Activated gamma-delta T cell treated with Interleukin-2 at 50 U/mL for 16 hours (primary cell): ENCODE measurements around the gene PCP4.

ENCODE experiments used
- DNase-seq: peaks from one replicate; pipeline ENCODE4 v3.0.0-alpha.2; 2020

Gene PCP4

DNA sequence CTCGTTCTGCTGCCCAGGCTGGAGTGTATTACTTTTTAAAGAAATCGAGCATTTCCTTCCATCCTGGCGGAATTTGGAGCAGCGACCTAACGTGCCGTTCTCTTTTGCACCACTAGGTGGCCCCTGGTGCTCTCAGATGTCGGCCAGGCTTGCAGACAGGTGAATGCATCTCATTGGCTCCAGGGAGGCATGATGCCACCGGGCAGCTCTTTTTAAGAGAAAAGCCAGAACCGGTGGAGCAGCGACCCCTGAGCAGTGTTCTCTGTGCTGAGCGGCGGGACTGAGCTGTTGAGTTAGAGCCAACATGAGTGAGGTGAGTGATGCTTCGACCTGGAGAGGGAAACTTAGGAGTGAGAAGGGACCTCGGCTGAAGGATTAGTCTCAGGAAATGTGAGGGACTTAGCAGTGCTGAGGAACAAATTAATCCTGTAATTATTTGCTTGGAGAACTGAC, at the start of gene PCP4:
PCP4 (plus strand) TSS at position 241 of the 453 bp plus-strand sequence; CDS start at position 305, 64 bp downstream.
- no peak for DNase-seq

DNA sequence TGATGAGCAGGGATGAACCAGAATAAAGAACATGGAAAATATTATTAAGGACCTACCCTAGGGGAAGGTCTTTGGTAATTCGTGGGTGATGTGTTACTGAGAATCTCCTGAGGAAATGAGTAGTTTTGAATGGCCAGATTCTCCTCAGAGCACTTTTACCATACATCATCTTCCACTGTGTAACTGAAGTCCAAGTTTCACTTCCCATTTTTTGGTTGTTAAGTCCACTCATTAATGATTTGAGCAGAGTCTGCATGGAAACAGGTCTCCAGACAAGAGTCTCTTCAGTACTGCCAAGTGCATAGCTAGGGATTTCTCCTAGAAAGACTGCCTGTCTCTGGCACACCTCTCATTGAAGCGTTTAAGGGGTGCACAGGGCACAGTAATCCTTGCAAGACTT, 48.7 kb upstream of the PCP4 start:
- no peak for DNase-seq

DNA sequence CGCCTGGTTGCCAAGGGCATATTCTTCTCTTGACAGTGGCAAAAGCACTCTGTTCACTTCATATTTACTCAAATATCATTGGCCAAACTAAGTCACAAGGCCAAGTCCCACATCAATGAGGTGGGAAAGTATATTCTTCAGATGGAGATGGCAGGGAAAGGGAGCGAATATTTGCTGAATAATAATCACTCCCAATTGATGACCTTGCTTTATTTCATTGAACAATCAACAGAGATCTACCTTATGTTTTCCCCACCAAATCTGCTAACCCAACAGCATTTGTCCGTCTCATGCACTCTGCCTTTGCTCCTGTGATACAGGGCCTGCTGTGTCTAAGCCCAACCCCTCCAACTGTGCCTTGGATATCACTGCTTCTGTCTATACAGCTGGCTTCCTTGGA, 45.2 kb upstream of the PCP4 start:
- DNase-seq = no peak

DNA sequence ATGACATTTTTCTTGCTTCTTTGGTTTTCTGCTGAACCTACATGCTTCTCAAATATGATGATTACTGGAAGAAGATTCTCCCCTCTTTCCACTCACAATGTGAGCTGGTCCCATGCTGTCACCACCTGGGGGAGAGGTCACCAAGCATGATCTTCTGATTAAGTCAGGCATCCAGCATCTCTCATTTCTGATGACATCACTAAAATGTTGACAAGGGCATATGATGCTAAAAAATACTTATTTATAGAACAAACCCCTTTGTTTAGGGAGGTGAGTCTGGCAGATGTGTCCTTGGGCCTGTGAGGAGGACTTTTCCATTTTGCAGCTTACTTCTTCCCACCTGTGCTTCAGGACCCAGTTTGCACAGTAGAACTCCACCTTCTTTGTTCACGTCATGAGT, 42.0 kb upstream of the PCP4 start:
- no peak for DNase-seq

DNA sequence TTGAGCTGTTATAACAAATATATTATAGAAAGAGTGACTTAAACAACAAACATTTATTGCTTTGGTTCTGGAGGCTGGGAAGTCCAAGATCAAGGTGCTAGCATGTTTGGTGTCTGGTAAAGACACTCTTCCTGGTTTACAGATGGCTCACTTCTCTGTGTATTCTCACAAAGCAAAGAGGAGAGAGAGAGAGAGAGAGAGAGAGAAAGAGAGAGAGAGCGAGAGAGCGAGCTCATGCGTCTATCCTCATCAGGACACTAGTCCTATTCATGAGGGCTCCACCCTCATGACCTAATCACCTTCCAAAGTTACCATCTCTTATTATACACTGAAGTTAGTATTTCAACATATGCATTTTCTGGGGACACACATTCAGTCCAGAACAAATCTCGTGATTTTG, 32.7 kb upstream of the PCP4 start:
- DNase-seq = no peak

DNA sequence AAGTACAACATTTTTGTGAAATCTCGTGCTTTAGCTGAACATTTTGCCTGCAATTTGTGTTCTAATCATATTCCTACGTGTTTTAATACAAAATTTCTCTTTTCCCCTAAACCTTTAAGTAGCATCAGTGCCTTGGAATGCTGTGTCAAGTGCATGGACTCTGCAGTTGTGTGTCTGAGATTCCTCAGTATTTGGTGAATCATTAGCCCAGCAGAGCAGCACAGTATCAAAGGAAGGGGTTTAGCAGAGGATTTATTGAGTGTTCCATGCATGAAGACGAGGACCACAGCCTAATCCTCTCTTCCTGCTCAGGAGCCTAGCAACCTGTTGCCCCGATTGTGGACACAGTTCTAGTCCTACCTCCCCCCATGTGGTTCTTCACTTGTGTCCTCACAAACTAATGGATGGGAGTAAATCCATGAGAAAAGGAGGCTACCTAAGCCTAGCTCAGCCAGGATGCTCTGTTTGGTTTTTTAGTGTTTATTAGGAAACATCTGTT, 29.3 kb upstream of the PCP4 start:
- no peak for DNase-seq

DNA sequence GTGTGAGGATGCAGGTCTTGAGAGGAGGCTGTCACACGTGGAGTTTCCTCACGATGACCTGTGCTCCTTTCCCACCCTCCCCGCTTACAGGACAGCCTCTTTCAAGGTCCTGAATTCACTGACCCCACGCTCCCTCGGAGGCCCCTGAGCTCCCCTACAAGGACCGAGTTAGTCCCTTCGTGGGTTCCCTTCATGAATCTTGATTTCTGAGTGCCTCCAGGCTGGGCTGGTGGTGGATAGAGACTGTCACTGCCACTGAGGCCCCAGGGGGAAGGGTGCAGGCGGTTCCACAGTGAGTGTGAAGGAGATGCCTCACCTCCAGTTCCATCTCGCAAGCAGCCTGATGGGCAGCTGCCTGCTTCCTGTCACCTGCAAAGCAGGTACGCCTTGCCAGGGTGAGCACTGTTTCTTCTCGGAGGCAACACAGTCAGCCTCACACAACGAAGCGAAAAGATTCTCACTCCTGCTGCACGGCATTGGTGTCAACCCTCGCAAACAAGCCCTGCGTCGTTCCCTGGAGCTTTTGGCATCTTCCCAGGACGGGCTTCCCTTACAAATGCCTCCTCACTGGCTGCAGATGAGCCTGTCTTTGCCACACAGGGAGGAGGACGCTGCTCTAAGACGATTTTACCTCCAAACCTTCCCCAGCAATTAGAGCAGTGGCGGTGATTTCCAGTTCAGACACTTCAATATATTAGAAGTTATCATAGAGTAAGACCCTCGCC, 26.7 kb upstream of the PCP4 start:
- no peak for DNase-seq

DNA sequence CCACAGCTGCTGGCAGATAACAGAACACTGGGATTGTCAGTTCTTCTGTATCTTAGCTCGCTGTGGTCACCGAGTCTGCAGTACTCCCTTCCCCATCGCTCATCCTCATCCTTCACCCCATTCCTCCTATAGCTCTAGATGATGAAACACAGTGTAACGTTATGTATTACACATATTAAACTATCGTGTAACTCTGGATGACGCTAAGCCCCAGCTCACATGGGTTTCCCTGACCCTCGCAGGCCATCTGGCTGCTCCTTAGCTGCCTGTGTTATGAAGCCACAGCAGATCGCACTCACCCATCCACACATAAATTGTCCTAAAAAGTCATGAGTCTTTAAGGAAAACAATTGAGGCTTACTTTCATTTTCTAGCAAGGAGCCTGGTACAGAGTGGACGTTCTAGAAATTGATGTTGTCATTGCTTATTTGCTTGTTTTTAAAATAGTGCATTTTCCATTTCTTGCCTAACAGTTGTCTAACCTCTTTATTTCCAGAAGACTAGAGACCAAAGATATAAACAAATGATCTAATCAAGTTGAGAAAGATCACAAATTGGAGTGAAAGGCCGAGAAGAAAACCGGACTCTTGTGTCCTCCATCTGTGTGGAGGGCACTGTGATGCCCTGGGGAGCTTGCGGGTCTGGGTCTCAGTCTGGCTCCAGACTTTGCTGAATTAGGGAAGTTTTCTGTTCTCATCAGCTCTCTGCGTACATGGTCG, 24.3 kb upstream of the PCP4 start:
- DNase-seq = no peak

DNA sequence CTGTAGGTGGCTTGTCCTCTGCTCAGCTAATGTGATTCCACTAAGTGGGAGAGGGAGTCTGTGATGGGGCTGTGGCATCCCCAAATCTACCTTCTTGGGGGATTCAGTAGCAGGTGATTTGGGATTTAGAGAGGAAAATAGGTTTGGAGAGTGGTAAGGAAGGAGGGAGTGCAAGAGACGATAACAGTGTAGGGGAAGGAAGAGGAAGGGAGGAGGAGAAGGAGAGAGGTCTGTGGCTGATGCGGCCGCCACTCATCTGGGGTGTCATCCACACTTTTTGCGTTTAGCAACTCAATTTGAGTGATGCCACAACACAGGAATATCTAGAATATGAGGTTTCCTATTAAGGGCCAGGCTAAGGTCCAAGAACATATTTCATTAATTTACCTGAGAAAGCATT, 23.8 kb upstream of the PCP4 start:
- no peak for DNase-seq

DNA sequence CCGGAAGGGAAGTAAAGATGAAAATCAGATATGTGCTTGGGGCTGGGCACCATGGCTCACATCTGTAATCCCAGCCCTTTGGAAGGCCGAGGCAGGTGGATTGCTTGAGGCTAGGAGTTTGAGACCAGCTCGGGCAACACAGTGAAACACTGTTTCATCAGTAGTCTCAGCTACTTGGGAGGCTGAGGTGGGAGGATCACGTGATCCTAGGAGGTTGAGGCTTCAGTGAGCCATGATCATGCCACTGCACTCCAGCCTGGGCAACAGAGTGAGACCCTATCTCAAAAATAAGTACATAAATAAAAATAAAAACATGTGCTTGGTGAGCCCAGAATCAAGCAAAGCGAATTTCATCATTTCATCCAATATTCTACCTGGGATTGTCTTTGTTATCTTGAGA, 23.3 kb upstream of the PCP4 start:
- no peak for DNase-seq

DNA sequence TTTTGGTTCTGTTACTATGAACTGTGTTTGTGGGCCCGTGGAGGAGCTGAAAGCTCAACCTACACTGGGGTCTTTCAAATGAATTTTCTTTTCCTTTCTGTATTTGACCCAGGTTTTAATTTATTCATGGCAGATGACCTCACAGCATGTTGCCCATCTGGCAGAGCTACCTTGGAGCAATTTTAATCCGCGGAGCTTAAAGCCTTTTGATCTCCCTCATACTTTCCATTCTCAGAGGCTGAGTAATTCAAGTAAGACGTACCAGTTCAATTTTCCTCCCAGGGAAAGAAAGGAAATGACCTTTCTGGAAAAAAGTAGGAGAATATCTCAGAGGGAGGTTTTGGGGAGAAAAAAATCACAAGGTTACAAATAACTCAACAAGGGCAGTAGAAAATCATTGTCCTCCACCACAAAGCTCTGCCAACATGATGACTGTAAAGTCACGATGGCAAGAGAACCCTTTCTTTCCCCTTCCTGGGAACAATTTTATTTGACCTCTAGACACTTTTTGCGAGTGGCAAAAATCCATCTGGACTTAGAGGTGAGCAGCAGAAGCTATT, 21.6 kb upstream of the PCP4 start:
- no peak for DNase-seq

DNA sequence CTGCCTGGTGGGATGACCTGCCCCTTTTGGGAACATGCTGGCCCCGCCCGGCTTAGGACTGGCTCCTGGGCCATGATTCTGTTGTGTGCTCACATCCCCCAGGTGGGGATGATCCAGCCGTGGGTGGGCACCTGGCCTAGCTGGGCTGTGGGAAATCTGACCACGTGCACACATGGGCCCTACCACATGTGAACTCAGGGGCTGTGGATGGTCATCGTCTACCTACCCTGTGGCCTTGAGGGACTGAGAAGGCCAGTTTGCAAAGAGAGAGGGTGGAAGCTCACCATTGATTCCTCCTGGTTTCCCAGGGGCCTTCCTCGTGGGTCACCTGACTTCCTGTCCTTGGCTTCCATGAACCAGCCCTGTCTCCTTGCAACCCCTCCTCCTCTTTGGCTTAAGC, 19.4 kb upstream of the PCP4 start:
- no peak for DNase-seq

DNA sequence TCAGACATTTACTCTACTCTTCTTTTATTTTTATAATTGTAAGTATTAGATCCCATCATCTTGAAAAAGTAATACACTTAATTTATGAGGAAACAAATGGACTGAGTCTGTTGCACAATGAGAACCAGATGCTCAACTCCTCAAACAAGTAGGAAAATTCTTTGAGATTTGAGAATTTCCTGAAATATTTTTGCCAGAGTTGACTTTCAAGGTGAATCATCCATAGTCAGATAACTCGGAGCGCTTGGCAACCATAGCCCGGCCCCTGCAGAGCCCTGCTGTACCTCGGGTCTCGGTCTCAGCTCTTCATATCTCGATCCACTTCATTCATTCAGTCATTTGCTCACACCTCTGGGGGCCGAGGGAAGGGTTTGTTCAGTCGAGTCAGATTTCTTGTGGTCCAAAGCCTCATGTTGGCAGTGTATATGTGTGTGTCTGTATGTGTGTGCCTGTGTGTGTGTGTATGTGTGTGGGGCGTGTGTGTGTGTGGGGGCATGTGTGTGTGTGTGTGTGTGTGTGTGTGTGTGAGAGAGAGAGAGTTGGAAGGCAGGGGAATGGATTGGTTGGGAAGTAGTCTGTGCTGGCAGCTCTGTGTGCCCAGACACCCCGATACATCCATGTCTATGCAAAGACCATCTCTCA, 18.1 kb upstream of the PCP4 start:
- no peak for DNase-seq

DNA sequence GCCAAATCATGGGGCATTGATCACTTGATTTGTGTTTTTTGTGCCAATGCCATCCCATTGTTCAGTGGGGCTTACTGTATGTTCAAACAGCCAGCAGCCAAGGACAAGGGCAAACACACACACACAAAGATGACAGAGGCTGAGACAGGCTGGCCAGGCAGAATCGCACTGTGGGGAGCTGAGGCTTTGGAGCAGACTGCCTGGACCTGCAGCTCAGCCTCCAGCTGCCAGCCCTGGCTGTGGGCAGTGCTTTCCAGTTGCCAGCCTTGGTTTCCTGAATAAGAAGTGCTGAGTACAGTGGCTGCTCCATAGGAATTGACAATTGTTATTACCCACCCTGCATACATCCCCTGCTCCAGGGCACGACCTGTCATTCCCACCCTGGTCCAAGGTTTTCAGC, 16.9 kb upstream of the PCP4 start:
- DNase-seq = no peak

DNA sequence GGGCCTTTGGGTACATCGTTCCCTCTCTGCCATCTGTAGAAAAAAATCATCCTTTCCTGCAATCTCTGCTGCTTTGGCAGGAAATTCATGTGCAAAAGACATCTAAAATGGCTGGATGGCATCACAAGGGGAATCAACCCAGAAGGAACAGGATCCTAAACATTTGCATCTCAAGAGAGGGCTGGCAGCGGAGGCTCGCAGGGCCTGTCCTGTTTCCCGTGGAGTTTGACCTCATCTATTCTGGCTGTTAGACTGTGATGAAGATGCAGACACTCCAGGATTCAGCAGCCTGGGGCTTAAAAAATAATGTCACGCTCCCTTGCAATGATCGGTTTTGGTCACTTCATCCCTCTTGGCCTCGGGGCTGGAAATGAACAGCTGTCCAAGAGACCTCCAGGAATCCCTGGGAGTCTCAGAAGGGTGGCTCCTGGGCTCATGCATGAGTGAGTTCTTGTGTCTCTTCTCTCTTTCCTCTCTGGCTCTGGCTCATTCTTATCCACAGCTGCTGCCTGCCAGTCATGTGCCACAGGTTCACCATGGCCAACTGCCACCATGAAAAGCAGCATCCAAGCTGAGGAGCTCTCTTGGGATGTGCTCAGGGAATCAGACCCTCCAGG, 16.1 kb upstream of the PCP4 start:
- no peak for DNase-seq

DNA sequence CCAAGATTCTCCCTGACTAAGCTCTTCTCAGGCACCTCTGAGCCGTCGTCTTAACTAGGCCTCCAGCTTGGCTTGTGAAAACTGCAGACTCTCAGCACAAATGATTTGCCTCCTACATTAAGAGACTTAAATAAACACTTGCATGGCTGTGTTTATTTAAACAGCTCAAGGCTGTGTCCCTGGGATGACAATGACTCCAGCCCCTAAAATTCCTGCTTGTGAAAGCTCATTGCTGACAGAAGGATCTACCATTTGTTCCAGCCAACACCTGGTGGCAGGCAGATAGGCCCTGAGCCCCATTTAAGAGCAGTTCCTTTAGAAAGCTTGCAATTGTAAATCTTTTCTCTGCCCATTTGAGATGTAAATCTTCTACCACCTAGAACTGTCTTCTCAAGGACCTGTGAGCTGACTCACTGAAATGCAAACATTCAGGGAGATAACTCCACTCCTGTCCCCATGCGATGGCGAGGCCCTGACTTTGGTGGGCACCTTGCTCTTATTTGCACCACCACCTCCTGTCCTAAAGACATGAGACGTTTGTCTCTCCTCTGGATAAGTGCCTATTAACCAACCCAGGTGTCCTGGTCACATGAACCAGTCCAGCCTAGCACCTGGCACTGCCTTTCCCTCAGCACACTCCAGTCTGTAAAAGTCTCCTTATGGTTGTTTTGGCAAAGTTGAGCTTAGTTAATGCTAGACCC, 15.1 kb upstream of the PCP4 start:
- DNase-seq = no peak

DNA sequence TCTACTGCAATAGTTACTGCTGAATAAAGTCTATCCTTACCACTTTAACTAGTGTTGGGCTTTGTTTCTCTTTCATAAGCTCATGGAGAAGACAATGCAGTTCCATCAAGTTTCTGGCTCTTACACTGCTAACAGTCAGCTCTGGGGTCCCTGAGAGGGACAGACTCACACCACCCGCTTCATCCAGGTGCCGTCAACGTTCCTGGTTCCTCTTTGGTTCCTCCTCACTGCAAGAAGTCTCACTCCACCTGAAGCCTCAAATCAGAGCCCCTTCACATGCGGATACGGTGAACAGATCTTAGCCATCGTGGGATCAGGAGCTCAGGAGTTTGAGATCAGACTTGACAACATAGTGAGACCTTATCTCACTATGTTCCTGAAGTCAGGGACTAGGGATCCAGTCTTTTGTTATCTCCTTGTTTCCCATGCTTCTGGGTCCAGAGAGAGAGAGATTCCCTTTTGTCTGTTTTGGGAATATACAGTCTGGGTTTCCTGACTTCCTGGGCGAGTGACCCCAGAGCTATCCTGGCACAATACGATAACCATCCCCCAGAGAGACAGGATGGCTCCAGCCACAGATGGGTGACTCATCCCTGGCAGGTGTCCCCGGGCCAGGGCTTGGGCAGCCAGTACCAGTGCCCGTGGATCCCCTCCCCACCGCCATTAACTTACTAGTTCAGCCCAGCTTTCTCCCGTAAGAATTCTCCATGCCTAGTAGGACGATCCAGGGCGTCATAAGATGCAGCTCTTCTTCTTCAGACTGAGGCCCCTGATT, 14.3 kb upstream of the PCP4 start:
- no peak for DNase-seq

DNA sequence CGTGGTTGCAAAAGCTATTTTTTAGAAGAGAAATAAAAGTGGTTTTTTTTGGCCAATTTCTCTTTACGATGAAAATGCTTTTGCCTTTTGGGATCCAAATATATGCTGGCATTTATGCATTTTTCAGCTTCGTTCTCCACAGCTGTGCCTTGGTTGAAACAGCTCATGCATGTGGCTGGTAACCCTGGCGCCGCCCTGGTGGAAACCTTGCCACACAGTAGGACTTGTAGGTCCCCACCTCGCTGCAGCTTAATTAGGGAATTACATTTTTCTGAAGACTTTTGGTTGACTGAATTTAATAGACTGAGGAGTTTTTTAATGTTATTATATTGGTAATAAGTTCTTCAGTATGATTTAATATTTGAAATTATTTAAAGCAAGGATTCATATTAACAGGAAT, 12.7 kb upstream of the PCP4 start:
- no peak for DNase-seq

DNA sequence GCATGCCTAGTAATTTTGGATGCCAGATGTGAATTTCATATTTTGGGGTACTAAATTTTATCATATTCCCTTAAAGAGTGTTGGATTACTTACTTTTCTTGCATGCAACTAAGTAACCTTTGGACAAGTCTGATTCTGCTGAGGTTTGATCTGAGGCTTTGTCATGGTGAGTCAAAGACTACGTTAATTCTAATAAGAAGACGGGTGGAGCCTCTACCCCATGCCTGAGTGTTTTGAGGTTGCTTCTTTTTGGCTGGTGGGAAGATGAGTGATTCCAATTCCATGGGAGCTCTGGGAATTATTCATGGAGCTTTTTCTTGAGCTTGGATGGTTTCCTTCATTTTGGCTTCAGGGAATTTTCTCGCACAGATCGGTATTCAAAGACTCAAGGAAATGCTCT, 11.6 kb upstream of the PCP4 start:
- DNase-seq = no peak

DNA sequence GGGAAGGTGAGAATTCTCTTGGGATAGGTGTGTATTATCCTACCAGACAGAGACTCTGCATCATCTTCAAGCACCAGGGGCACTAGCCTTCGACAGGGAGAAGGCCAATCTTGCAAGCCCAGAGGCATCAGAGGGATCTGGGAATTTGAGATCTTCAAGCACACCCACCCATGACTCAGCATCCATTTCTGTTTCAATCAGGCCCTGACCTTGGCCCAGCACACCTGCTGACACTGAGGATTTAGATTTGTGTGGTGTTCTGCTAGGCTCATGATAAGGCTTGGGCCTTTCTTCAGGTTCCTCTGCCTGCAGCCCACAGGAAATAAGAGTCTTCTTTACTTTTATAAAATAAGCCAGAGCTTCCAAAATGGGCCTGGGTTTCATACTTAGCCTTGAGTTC, 6.6 kb upstream of the PCP4 start:
- DNase-seq = no peak

DNA sequence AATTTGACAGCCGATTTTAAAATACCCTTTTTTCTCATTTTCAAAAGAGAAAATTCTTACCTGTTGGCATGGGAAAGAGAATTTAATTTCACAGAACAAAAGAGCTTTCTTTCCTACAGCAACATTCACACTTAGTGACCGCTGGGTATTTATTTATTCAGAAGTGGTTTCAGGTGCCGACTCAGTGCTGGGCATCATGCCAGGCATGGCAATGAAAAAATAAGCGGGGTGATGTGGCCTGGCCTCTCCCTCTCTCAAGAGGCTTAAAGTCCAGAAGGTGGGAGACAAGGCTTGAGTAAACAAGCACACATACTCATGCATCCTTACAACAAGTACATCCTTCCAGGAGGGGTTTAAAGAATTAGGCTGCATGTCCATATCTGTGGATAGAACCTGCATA, 4.1 kb upstream of the PCP4 start:
- DNase-seq = no peak

DNA sequence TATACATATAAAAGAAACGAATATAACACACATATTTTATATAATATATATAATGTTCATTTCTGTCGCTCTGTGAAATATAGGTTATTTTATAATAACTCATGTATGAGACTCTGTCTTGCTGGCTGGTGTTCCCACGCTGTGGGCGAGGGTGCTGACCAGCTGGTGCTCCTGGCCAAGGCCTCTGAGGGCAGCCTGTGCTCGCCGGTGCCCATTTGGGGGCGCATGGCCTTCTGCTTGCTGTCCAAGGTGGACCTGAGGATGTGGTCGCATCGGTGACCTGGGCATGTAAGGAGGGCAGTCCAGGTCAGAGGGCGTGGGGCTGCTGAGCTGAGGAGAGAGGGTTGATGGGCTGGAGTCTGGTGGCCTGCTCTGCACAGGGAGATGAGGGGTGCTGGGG, 1.1 kb upstream of the PCP4 start:
- DNase-seq = no peak
